Karpas-422 (cell line): ENCODE data around the gene NOS1. TPM values are rescaled to one million over a fixed set of nuclear protein-coding genes. Genes with fewer than 3 reads are reported as not detected.

Experiments used
- DNase-seq: peaks from one replicate; pipeline ENCODE4 v3.0.0-alpha.2; 2015
- H2AFZ ChIP-seq: fragments of 200-600 bp; sonication (generic); 2 replicates; pipeline ENCODE4 v1.6.1; 2014; ENCODE audit warnings: antibody characterized with exemption, low read length, mixed read lengths
- H3K27ac ChIP-seq: fragments of 200-600 bp; sonication (generic); 2 replicates; pipeline ENCODE4 v1.5.1; 2014; ENCODE audit warnings: mild to moderate bottlenecking, low read length, moderate library complexity
- H3K27me3 ChIP-seq: fragments of 200-600 bp; sonication (generic); 2 replicates; pipeline ENCODE4 v1.6.1; 2014; ENCODE audit warnings: low read length, mixed read lengths
- H3K36me3 ChIP-seq: fragments of 200-600 bp; sonication (generic); 2 replicates; pipeline ENCODE4 v1.6.1; 2014; ENCODE audit warnings: low read length, mixed read lengths; ENCODE audit not compliant: insufficient read depth
- H3K4me1 ChIP-seq: fragments of 200-600 bp; sonication (generic); 2 replicates; pipeline ENCODE4 v1.6.1; 2014; ENCODE audit warnings: mild to moderate bottlenecking, low read length, mixed read lengths
- H3K4me2 ChIP-seq: fragments of 200-600 bp; sonication (generic); 2 replicates; pipeline ENCODE4 v1.6.1; 2014; ENCODE audit warnings: low read length, low read depth, mild to moderate bottlenecking; ENCODE audit not compliant: poor library complexity, severe bottlenecking
- H3K4me3 ChIP-seq: fragments of 200-600 bp; sonication (generic); 2 replicates; pipeline ENCODE4 v1.5.1; 2014; ENCODE audit warnings: mild to moderate bottlenecking, antibody characterized with exemption, low read length, mixed read lengths
- H3K79me2 ChIP-seq: fragments of 200-600 bp; sonication (generic); 2 replicates; pipeline ENCODE4 v1.6.1; 2014; ENCODE audit warnings: mild to moderate bottlenecking, low read length, mixed read lengths
- H3K9ac ChIP-seq: fragments of 200-600 bp; sonication (generic); 2 replicates; pipeline ENCODE4 v1.6.0; 2014; ENCODE audit warnings: low read length
- H3K9me2 ChIP-seq: fragments of 200-600 bp; sonication (generic), shearing (Covaris generic); replicated peaks from 2 replicates; pipeline ENCODE4 v1.6.0; 2014; ENCODE audit warnings: mild to moderate bottlenecking, low read length, moderate library complexity; ENCODE audit not compliant: insufficient read depth
- H3K9me3 ChIP-seq: fragments of 300-700, 200-600 bp; sonication (generic); 2 replicates; pipeline ENCODE4 v1.6.1; 2014; ENCODE audit warnings: low read length, mixed read lengths
- H4K20me1 ChIP-seq: fragments of 200-600 bp; sonication (generic); 2 replicates; pipeline ENCODE4 v1.6.1; 2014; ENCODE audit warnings: mild to moderate bottlenecking, antibody characterized with exemption, low read length, low read depth; ENCODE audit not compliant: insufficient read depth
- total RNA-seq: library from RNA; depleted of rRNA; stranded (reverse); fragments of >200 nt; shearing (Covaris generic); gene quantifications from 2 replicates; pipeline ENCODE4 v1.2.3, GENCODE V29; 2014; ENCODE audit warnings: low replicate concordance; rRNA removed

NOS1 gene
- total RNA-seq, 1 experiment from 2014 or later = not detected

- Histone ChIP-seq H3K36me3 (peaks cover 60% of the 10 kb centered on the region), H4K20me1 (peaks cover 12% of the 10 kb centered on the region; the same call in 1 of the 2 replicates), H3K79me2 (0 out of 2 replicates have a peak, but pooled peaks cover 6% of the 10 kb centered on the region), H3K27me3 (no peaks in the 10 kb centered on the region), H3K9ac (no peak overlapping the region), H3K9me2 (no peaks in the 10 kb centered on the region), H2AFZ (no peak overlapping the region), H3K4me3 (no peak overlapping the region), H3K4me2 (no peak overlapping the region), H3K27ac (no peak overlapping the region), H3K4me1 (no peaks in the 10 kb centered on the region), H3K9me3 (no peaks in the 10 kb centered on the region)
- no peak for DNase-seq
These were observed 202.4 kb downstream of the NOS1 start for GRCh38 chr12:117158911-117159553.

Other genes starting within 250 kb of the NOS1 start
- 32.7 and 77.7 TPM in 2 replicates for gene FBXO21, start 171.2 kb downstream of the NOS1 start, total RNA-seq